HPDE6-E6E7 (cell line): ENCODE results near the gene FKBP11.

ENCODE experiments used
- DNase-seq: peaks from one replicate; pipeline ENCODE4 v3.0.0; 2011; ENCODE audit warnings: missing footprints; ENCODE audit errors: extremely low spot score

Gene FKBP11

DNA sequence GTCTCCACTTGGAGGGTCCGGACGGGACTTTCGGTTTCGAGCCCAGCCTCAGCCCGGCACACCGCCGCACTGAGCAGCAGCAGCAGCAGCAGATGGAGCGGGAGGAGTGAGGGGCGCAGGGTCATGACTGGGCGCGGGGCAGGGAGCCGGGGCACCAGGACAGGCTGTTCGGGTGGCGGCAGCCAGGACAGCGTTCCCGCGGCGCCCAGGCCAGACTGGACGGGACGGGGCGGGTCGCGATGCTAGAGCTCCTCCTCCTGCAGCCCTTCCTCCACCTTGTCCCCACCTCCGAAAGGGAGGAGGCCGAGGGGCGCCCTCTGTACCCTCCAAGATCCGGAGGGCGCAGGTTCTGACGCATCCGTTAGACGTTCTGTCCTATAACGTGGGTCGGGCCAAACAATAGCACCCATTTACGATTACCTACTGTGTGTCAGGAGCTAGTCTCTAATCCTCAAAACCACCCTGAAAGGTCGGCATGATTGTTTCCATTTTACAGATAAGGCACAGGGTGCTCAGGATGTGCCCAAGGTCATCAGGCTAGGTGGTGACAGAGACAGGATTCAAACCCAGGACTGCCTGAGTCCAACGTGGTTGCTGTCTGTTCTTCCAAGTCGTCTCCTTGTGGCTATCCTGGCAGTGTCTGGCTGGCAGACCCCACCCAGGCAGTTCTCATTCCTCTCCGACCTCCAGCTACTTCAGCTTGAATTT lies at the start of gene FKBP11:
Gene FKBP11 (minus strand): TSS at position 189 of the 708 bp plus-strand sequence. CDS start 64 bp downstream, at position 125.
- DNase-seq, result peak; percentile 43

DNA sequence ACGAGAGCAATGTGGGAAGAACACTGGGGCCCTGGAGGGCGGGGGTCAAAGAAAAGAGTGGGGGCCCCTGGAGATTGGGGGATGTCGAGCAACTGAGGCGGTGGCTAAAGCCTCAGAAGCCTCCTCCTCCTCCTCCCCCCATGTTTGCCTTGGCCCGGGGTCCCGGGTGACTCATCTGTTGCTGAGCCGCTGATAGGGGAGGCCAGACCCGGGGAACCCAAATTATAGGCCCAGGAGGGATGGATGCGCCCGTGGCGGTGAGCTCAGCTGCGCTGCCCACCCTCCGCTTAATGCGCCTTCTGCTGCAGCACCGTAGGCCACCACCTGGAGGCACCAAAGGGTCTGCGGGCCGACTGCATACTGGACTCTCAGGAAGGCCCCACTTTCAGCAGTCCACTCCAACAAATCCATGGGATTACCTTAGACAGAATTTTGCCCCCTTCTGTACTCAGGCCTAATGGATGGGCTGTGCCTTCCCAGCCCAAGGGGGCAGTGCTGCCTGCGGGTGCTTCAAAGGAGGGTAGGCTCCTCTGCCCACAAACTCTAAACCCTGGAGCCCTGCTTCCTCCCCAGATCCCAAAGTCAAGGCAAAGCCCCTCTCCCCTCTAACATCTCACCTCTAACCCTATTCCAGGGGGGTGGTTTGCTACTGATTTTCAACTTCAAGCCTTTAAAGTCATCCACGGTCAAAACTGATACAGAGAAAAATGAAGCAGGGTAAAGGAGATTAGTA lies 48.8 kb upstream of the FKBP11 start:
- no peak for DNase-seq

DNA sequence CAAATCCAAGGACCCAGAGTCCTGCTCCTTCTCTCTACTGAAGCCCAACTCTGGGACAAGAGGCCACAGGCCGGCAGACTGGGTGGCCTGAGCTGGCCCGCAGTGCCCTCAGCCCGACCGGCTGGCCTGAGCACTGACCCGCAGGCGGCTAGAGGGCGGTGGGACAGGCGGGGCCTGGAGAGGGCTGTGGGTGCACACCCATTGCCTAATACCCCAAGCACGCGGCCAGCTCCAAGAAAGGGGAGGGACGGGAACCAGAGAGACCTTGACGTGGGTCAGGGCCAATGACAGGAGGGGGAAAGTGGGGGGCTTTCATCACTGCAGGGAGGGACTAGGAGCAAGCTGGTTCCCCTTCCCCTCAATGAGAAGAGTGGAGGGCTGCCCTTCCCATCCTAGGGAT lies 48.2 kb upstream of the FKBP11 start:
- DNase-seq, result no peak

DNA sequence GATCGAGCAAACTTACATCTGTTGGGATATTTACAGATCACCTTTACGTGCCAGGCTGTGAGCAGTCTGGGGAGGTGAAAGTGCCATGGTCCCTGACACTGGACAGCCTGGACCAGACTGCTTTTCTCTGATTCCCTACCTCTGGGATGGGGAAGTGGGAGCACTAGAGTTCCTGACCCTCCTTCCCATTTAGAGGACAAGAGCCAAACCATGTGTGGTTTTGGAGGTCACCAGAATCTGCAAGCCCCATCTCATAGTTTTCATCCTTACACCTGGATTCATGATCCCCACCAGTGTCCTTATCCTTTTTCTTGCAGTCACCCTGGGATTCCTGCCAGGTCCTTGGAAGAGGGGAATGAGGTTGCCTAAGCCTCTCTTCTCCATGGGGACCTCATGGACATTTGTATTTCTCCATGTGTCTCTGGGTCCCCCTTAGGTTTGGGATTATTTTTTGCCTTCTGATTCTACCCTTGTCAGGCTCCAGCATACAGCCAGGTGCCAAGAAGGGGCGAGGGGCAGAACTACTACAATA lies 47.7 kb upstream of the FKBP11 start:
- DNase-seq, result no peak

DNA sequence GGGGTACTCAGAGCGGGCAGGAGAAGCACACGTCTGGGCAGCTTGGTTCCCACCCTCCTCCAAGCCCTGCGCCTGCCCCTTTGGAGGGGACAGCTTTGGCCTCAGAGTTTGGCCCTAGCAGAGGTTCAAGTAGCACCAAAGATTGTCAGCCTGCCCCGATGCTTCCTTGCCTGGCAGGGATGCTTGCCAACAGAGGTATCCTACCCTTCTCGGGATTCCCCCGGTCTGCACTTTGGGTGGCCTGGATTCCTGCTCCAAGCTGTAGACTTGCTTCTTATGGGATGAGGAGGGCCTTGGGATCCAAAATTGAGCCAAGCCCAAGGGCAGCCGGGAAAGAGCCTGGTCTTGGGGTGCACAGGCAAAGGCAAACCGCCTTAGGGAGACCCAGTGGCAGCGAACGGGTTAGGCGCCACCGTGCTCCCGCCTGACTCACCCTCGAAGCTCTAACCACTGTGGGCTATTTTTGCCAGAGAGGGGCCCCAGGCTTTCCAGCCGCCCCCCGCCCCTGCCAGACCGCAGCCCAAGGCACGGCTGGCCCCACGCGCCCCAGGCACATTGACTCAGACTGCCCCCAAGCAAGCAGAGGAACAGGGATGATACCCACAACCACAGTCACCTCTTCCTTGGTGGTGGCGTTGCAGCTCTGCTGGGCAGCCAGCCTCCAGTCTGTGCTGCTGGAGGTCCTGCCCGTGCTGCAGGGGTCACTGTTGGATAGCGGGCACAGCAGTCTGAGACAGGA lies 47.1 kb upstream of the FKBP11 start:
- DNase-seq, result no peak

DNA sequence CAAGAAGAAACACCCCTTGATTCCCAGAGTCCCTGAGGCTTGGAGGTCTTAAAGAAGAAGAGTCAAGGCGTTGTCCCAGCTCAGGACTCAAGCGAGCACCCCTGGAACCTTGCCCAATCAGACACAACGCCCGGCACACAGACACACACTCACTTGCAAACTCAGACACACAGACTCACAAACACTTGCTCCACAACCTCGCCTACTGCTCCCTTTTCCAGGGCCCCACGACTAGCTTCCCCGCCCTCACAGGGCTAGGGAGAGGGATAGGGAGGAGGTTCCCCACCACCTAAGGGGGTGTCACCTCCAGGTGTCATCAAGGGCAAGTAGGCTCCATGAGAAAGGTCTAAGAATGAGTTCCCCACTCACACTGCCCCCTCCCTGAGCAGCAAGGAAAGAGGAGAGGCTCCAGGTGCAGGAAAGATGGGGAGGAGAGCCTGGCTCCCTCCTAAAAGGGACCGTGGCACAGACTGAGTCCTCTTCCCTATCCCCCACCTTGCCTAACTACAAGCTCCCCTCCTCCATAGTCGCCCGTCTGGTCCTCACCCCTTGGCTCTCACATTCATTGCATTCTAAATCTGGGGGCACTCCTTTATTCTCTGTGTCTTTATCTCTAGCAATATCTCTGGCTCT lies 45.5 kb upstream of the FKBP11 start:
- no peak for DNase-seq

DNA sequence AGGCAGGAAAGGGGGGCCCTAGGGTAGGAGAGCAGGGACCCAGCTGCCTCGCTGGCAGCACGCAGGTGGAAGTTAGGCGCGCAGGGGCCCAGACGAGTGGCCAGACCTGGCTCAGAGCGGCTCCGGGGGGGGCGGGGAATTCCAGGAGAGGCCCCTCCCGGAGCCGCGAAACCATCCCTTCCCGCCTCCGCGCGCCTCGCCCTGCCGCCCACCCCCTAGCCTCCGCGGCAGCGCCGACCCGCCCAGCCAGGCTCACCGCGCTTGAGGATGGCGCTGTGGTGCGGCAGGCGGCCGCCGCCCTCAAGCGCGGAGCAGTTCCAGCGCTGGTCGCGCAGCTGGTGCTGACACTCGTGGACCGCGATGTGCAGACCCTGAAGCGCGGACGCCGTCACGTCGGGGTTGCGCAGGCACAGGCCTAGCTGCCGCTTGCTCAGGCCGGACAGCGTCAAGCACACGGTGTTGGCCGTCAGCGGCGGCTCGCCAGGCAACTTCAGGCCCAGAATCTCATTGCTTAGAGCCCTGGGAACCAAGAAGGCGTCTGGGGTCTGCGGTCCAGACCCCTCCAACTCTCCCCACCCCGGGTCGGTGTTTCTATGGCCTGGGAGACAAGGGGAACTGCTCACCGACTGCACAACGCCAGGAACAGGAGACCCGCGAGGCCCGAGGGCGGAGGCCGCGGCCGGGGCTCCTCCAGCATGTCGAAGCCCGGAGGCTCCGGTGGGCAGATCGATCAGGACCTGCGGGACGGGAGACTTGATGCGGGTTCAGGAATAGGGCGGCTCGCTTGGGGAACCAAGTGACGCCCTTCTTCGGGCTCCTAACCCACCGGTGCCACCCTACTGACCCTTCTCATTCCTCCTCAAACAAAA lies 44.8 kb upstream of the FKBP11 start:
- no peak for DNase-seq

DNA sequence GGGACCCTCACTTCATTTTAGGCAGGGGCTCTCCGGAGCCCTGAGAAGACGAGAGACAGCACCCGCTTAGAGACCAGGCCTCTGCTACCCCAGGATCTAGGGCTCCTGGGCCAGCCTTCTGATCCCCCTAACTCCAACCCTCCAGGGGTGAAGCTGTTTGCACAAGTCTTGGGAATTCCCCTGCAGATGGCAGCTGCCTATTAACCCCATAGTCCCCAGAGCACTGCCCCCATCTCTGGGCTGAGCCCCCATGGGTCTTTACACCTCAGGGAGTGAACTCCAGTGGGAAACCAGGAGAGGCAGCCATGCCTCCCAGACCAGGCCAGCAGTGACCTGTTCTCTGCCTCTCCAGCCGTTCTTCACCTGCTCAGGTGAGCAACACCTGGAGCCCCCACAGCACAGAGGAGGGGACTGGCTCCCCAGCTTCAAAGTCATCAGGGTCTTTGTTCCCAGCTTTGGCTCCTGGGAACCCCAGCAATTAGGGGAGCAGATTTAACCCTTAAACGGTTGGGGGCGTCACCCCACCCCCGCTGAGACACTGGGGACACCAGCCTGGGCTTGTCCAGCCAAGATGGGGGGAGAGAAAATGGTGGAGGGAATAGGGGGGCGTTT lies 44.0 kb upstream of the FKBP11 start:
- no peak for DNase-seq

DNA sequence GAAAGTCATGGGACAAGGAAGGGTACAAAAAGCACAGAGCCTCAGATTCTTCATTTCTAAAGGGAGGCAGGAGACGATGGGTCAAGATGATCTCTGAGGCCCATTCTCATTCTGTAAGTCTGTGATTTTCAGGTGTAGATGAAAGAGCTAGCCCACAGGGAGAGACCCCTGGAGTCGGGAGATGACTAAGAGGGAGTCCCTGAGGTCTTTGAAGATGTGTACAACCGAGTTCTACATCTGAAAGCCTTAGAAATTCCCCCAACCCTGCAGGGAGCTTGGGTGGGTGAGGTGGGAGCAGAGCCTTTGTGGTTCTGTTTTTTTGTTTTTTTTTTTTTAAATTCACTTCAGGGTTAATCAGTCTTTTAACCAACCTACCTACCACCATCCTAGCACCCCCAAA lies 43.2 kb upstream of the FKBP11 start:
- no peak for DNase-seq

DNA sequence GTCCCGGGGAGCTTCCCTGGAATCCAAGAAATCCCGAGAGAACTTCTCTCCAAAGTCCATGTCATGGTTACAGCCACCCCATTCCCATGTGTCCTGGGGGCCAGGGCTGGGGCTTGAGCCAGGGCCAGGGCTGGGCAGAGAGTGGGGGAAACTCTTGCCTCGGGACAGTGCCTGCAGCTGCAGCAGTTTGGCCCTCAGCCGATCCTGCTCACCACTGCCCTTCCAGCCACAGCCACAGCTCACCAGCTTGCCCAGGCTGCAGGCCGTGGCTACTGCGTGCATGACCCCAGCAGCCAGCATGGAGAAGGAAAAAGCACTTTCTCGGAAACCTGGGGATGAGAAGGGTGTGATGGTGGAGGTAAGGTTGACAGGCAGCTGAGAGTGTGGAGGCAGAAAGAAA lies 42.7 kb upstream of the FKBP11 start:
- DNase-seq, result no peak

DNA sequence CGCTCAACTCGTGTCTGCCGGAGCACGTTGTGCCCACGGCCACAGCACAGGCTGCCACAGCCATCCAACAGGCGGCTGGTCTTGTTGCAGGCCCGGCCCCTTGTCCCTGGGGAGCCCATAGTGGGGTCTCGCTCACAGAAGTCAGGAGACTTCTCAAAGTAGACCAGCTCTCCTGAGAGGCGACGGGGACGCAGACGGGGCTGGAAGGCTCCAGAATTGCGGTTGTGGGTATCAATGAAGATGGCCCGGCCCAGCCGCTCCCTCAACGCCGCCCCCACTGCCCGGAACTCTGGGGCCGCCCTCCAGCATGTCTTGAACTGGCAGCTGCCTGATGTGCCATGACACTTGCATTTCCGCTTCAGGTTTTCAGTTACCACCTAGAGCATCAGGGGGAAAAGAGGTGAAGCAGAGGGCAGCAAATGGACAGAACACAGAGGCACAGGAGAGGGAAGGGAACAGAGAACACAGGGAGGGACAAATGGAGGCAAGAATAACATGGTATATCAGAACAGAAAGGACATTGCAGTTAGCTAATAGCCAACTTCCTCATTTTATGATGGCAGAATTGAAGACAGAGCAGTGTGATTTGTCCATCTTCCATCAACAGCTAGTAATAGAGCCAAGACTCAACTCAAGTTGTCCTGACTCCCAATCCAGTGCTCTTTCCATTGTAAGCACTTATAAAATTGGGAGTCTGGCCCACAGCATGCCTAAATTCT lies 41.0 kb upstream of the FKBP11 start:
- no peak for DNase-seq

DNA sequence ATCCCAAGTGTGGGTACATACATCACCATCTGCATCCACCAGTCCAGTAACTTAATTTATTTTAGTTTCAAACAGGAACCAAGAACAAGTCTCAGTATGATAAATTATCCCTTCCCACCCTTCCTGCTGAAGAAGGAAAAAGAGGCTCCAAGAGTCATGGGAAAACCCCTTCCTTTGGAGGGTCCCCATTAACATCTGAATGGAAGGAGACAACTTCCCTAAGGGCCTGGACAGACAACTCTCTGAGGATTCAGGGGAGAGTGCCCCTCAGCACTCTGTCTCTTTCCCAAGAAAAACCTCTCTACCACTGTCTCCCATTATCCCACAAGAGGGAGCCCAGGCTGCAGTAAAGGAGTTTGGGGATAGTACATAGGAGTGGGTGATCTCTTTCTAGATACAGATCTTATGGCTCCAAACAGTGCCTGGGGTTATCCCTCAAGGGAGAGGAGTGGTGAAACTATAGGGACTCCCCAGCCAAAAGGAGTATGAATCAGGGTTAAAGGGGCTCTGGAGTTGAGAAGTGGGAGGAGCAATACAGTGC lies 40.1 kb upstream of the FKBP11 start:
- no peak for DNase-seq

DNA sequence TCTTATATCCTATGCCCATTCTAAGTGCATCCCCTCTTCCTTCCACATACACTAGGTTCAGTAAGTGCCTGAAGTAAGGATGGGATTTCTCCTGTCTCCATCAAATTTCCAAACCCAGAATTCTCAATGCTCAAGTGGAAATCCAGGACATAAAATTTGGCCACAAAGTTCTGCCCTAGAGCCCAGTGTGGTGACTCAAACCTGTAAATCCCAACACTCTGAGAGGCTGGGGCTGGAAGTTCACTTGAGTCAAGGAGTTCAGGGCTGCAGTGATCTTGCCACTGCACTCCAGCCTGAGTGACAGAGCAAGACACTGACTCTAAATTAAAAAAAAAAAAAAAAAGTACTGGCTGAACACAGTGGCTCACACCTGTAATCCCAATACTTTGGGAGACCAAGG lies 36.5 kb upstream of the FKBP11 start:
- no peak for DNase-seq

DNA sequence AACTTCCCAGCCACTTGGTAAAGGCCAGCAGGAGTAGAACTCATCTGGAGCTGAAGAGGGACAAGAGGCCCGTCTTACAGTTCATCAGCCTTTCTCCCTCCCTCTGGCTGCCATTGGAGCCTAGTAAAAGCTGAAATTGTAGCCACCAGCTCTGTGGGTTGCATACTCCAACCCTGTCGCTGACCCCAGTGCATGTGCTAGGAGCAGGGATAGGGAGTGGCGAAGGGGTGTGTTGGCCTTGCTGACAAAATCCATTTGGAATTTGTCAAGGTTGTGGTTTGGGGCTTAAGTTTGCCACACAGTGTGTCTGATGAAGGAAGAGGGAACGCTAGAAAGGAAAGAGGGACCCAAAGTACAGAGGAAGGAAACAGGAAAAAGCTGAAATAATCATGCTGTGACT lies 36.0 kb upstream of the FKBP11 start:
- DNase-seq, result no peak

DNA sequence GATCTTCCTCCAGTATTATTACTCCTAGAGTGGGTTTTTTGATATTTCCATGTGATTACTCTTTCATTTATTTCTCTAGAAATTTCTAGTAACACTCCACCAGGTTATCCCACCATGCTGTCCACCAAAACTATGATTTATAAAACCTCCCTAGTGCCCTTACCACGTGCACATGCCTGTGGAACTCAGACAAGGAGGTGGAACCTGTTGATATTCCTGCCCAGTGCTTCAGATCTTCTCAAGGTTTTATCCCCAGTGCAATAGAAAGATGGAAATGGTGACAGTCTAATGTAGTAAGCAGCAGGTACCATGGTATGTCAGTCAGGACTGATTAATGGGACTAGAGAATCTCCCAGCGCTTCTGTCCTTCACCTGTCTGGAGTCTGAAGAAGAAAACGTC lies 35.5 kb upstream of the FKBP11 start:
- DNase-seq, result no peak

DNA sequence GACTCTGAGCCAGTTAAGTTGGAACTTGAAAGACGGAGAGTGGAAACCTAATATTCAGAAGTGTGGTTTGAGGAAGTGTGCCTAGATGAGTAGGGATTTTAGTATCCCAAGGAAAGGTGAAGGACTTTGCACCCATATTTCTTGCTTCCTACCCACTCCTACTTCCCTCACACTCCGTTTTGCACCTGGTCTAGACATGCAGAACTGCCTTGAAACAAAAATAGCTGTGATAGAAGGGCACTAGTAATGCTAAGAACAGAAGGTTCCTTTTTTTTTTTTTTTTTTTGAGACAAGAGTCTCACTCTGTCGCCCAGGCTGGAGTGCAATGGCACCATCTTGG lies 32.7 kb upstream of the FKBP11 start:
- no peak for DNase-seq

DNA sequence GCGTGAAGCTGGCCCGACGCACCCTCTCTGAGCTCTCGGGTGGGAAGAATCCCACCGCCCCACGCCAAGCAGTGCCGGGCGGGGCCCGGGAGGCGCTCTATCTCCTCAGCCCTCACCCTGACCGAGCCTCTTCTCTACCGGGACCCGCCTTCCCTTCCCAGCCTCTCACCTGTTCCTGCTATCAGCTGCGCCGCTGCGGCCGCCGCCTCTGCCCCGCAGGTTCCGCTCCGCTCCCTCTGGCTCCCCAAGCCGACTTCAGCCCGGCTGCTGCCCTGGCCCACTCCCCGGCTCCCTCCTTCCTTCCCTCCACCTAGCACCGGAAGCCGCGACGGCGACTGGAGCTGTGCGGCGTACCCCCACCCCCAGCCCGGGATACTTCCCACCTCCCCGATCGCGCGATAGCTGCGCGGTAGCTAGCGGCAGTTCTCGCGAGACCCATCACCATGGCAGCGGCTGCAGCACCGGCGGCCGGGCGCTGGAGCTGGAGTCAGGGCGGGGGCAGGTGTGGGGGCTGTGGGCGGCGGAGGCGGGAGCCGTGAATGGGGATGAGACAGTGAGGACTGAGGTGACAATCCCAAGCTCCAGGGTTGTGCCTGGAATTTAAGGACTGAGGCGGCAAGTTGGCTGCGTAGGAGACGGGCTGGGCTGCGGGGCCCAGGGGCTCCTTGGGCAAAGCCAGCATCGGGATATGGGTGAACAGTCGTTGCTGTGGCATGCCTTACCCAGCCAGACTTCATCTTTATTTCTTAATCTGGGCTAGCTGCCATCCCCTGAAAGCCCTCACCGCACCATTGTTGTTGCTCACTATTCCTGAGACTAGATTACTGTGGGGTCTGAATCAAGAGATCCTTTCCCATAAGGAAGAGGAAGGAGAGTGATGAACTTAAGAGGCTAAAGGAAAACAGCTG lies 32.1 kb upstream of the FKBP11 start, which contains the start of gene ARF3:
Gene ARF3 (minus strand): TSS at position 347 of the 908 bp plus-strand sequence. CDS start 16,392 bp downstream, outside the sequence.
- DNase-seq, result peak; percentile 95
